ENCODE measurements around the gene TCF7L1. TPM values are rescaled to one million over a fixed set of nuclear protein-coding genes. Genes with fewer than 3 reads are reported as not detected.

TCF7L1 gene
- polyA plus RNA-seq, 1 of the 3 experiments (the other 2 are of a cell fraction) = 3.7 TPM

DNA sequence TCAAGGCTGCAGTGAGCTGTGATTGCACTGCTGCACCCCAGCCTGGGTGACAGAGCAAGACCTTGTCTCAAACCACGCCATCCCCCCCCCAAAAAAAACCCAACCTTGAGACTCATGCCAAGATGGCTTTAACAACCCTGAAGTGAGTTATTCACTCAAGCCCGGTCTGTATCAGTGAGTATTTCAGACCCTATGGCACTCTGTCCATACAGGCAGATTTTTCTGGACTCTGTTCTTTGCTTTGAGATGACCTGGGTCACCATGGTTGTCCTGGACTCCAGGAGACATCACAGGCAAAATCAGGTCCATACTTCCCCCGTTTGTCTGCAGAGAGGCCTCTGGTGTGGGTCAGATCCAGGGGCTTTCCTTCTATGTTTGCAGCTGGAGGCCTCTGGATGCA, 102.9 kb downstream of the TCF7L1 start (continued):
- TF ChIP-seq, protein P1, sequence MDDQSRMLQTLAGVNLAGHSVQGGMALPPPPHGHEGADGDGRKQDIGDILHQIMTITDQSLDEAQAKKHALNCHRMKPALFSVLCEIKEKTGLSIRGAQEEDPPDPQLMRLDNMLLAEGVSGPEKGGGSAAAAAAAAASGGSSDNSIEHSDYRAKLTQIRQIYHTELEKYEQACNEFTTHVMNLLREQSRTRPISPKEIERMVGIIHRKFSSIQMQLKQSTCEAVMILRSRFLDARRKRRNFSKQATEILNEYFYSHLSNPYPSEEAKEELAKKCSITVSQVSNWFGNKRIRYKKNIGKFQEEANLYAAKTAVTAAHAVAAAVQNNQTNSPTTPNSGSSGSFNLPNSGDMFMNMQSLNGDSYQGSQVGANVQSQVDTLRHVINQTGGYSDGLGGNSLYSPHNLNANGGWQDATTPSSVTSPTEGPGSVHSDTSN (IDR thresholded peaks at IDR 0.05) = no peak

DNA sequence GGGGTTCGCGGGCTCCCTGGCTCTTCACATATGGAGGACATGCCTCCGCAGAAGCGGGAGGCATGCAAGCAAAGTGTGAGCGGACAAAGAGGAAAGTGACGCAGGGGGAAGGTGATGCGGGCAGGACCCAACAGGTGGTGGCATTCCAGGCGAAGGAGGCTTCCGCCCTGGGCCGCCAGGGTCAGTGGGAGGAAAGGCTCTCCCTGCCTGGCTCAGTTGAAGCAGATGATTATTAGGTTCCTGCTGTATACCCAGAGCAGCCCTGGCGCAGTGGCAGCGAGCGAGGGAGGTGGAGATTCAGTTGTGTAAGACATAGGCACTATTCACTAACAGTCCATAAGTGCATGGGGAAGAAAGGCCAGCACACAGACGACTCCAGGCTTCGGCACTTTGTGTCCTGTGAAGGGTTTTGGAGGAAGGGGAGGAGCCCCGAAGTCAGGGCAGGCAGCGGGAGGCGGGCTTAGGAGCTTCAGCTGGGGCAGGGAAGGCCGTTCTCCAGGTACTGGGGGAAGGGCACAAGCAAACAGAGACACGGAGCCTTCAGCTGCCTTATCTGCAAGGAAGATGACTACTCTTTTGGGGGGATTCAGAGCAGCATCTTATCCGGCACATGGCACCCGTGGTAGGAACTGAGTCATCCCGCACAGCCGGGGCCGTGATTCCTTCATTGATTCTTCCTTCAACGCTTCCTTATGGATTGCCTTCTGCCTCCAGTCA, 104.8 kb downstream of the TCF7L1 start:
- no peaks in the 10 kb centered on the region; a peak in 2 of 4 replicates for H3K4me1 ChIP-seq (ENCODE audit: control insufficient read depth in 1 of 2, insufficient read depth in 2 of 2, low read depth in 1 of 2, low read length in 1 of 2)
- no peaks in the 10 kb centered on the region for H3K36me3 ChIP-seq (replicated peaks in 1 of 2; ENCODE audit: control insufficient read depth in 1 of 2, insufficient read depth in 2 of 2, low read length in 1 of 2)
- ChIA-PET POLR2A (no interaction called here), CTCF (interaction anchor here (0.6 to 1.5 kb wide), 2 partner anchors 87 to 171 kb away, joined by 3 read pairs; no protein-coding TSS in a partner anchor)
- H3K4me2 ChIP-seq = no peak overlapping the region
- no peak for DNase-seq
- H3F3A ChIP-seq (replicated peaks; ENCODE audit: insufficient read depth) = no peaks in the 10 kb centered on the region
- no peak overlapping the region for H3K9ac ChIP-seq
- no peaks in the 10 kb centered on the region for H3K9me2 ChIP-seq
- no peak overlapping the region for H2AFZ ChIP-seq (ENCODE audit: low read depth)
- no peak for TF ChIP-seq FOSL2 (IDR thresholded peaks at IDR 0.05; ENCODE audit: borderline replicate concordance, low read depth)
- TF ChIP-seq ELF1 (IDR thresholded peaks at IDR 0.05) = no peak
- TF ChIP-seq, protein P2, sequence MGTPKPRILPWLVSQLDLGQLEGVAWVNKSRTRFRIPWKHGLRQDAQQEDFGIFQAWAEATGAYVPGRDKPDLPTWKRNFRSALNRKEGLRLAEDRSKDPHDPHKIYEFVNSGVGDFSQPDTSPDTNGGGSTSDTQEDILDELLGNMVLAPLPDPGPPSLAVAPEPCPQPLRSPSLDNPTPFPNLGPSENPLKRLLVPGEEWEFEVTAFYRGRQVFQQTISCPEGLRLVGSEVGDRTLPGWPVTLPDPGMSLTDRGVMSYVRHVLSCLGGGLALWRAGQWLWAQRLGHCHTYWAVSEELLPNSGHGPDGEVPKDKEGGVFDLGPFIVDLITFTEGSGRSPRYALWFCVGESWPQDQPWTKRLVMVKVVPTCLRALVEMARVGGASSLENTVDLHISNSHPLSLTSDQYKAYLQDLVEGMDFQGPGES (IDR thresholded peaks at IDR 0.05; ENCODE audit: low read depth, low read length) = no peak
- TF ChIP-seq, protein P3, sequence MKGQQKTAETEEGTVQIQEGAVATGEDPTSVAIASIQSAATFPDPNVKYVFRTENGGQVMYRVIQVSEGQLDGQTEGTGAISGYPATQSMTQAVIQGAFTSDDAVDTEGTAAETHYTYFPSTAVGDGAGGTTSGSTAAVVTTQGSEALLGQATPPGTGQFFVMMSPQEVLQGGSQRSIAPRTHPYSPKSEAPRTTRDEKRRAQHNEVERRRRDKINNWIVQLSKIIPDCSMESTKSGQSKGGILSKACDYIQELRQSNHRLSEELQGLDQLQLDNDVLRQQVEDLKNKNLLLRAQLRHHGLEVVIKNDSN (IDR thresholded peaks at IDR 0.05; ENCODE audit: borderline replicate concordance, low read depth) = no peak
- TF ChIP-seq YY1 (IDR thresholded peaks at IDR 0.05; ENCODE audit: low read depth) = no peak
- TF ChIP-seq RFX5 (IDR thresholded peaks at IDR 0.05; ENCODE audit: low read length) = no peak
- TF ChIP-seq, protein P4, sequence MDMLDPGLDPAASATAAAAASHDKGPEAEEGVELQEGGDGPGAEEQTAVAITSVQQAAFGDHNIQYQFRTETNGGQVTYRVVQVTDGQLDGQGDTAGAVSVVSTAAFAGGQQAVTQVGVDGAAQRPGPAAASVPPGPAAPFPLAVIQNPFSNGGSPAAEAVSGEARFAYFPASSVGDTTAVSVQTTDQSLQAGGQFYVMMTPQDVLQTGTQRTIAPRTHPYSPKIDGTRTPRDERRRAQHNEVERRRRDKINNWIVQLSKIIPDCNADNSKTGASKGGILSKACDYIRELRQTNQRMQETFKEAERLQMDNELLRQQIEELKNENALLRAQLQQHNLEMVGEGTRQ (IDR thresholded peaks at IDR 0.05; ENCODE audit: borderline replicate concordance, low read depth, low read length) = no peak
- no peak for TF ChIP-seq MEF2A (IDR thresholded peaks at IDR 0.05; ENCODE audit: borderline replicate concordance, low read depth)
- no peak for TF ChIP-seq NRF1 (IDR thresholded peaks at IDR 0.05; ENCODE audit: low read depth, low read length)
- TF ChIP-seq, protein P5, sequence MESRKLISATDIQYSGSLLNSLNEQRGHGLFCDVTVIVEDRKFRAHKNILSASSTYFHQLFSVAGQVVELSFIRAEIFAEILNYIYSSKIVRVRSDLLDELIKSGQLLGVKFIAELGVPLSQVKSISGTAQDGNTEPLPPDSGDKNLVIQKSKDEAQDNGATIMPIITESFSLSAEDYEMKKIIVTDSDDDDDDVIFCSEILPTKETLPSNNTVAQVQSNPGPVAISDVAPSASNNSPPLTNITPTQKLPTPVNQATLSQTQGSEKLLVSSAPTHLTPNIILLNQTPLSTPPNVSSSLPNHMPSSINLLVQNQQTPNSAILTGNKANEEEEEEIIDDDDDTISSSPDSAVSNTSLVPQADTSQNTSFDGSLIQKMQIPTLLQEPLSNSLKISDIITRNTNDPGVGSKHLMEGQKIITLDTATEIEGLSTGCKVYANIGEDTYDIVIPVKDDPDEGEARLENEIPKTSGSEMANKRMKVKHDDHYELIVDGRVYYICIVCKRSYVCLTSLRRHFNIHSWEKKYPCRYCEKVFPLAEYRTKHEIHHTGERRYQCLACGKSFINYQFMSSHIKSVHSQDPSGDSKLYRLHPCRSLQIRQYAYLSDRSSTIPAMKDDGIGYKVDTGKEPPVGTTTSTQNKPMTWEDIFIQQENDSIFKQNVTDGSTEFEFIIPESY (IDR thresholded peaks at IDR 0.05; ENCODE audit: borderline replicate concordance, low read depth) = no peak
- no peak for TF ChIP-seq FOXM1 (IDR thresholded peaks at IDR 0.05; ENCODE audit: low read depth)
- TF ChIP-seq SMC3 (IDR thresholded peaks at IDR 0.05; ENCODE audit: low read depth, low read length) = no peak
- no peak for TF ChIP-seq JUND (IDR thresholded peaks at IDR 0.05)
- no peak for TF ChIP-seq GATA2 (CRISPR knock-in tag; IDR thresholded peaks at IDR 0.05)
- H3K4me3 ChIP-seq (ENCODE audit: low read depth in 2 of 2, low read length in 1 of 2) = no peak overlapping the region
- 92% methylated on average over 24 of the region's 26 CpGs for WGBS (ENCODE audit: low lambda C conversion rate)
- H3K9me3 ChIP-seq = no peaks in the 10 kb centered on the region
- no peak overlapping the region for H3K27ac ChIP-seq (ENCODE audit: low read depth in 2 of 2, low read length in 1 of 2)
- H3K27me3 ChIP-seq (ENCODE audit: insufficient read depth) = no peaks in the 10 kb centered on the region
- H3K79me2 ChIP-seq (ENCODE audit: insufficient read depth) = no peaks in the 10 kb centered on the region
- H4K20me1 ChIP-seq (ENCODE audit: insufficient read depth) = 0 out of 2 replicates have a peak, but pooled peaks cover 7% of the 10 kb centered on the region

Measured in SK-N-SH (cell line).